ENCODE data around the gene MANSC1.
"Not testable (repeated sequence)": the region's sequence is repeated elsewhere in the genome, so short reads cannot be mapped to it uniquely, and the experiment has no call there.

MANSC1 gene

GRCh38 chr12:12366701-12367481, 16.8 kb upstream of the MANSC1 start:
- DNase-seq = no peak

- DNase-seq = no peak
Observed at GRCh38 chr12:12365931-12366431, 15.9 kb upstream of the MANSC1 start.

DNA sequence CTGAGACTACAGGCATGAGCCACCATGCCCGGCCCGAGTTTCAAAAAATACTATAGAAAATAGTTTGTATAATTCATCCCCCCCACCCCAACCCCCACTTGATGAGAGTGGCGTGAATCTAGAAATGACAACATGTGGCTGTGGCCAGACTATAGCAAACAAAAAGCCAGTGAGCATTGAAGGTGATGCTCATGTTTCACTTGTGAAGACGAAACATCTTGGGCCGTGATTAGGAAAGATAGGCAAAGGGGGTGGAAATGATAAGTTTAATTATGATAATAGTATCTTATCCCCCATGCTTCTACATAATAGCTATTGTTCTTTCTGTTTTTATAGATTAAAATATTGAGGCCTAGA, 15.4 kb upstream of the MANSC1 start:
- no peak for DNase-seq

GRCh38 chr12:12364787-12365445, 14.9 kb upstream of the MANSC1 start:
- DNase-seq = no peak

DNA sequence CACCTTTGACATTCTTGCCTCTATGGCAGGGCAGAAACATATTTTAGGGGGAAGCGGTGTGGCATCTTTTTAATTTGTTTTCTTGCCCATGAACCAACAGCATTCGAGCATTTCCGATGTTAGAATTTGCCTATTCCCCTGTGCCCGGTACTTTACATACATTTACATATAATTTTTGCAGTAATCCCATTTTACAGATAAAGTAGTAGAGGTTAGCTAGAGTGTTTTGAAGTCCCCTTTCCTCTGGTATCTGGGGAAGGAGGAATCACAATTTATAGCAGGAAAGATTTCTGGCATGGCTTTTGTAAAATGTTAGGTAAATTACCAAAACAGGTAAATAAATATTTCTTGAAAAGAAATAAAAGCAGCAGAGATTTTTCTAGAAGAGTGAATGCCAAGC, 8.5 kb upstream of the MANSC1 start:
- DNase-seq = no peak

DNA sequence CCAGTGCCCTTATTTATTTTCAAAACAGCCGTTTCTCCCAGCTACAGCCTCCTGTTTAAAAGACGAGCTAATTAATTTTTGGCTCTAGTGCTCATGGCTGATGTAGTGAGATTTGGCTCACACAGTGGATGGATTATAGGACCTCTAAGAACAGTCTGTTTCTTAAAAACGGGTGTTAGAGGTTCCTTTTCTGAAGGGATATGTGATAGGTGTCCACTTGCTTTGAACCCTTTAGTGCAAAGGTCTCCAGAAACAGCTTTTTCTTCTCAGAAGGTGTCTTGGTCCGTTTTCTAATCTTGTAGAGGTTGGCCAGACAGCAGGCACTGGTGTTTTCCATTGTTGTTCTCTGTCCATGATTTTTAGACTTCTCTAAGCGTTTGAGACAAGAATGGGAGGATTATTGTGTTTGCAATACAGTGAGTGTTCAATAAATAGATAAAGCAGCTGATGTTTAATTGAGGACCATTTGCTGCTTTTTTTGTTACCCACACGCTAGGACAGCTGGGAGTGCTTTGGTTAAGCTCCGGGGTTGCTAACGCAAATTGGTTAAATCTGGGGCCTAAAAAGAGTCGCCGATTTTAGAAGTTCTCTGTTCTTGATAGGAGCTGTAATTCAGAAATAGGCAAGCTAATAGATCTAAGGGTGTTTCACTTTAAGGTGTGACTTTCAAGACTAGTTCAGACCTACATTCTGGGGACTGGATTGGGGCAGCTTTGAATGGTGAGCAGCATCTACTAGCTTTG, 7.8 kb upstream of the MANSC1 start:
- no peak for DNase-seq

DNA sequence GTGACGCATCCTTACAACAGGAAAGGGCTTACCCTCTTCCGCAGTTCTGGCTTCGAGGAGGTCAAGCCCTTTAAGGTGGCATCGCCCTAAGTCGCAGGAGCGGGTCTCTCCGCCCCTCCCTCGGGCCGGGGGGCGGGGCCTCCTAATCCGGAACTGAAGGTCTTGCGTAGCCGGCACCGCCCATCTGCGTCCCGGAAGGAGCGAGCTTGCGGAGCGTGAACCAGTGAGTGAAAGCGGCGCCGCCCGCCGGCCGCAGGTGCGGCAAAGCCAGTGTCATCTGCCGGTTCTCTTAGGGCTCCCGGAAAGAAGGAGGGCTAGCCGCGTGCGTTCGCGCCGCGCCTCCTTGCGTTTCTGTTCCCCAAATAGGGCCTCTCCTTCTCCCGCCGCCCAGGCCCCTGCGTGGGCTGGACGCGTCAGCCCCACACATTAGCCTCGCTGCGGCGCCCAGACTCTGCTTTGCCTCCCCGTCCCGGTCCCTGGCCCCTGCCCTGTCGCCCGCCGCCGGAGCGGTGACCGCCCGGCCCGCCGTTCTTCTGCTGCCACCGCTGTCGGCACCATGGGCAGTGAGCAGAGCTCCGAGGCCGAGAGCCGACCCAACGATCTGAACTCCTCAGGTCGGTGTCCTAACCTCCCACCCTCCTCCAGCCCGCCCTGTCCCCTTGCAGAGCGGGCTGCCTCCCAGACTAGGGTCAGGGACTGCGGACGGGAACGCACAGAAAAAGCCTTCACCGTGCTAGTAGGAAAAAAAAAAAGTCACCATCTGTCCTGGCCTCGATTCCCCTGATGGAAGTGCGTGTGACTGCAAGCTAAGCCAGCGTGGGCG, 7.1 kb upstream of the MANSC1 start, which contains the start of gene BORCS5:
BORCS5 (plus strand) TSS at position 183 of the 823 bp plus-strand sequence; CDS start at position 557, 374 bp downstream.
- DNase-seq = peak; percentile 96

GRCh38 chr12:12356467-12356895, 6.4 kb upstream of the MANSC1 start:
- no peak for DNase-seq

DNA sequence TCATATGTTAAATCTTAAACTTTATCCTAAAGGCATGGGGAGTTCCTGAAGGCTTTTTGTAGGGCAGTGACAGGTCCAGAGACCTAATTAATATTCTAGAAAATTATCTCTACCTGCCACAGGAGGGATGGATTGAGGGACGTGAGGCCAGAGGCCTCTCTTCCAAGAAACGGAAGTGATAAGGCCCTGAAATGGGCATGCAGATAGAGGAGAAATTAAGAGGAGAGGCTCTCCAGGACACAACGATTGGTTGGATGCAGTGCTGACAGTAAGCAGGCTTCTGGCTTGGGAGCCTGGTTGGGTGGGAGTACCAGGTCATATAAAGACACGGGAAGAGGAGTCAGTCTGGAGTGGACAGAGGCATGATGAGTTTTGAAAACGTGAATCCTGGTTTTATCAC, 3.8 kb upstream of the MANSC1 start:
- DNase-seq = no peak

DNA sequence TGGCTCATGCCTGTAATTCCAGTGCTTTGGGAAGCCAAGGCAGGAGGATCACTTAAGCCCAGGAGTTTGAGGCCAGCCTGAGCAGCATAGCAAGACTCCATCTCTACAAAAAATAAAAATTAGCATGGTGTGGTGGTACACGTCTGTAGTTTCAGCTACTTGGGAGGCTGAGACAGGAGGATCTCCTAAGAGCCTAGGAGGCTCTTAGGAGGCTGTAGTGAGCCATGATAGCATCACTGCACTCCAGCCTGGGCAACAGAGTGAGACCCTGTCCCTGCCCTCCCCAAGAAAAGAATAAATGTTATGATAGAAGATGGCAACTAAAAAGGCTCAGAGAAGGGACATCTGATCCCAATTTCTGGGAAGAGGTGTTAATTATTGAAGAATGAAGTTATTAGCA, 3.2 kb upstream of the MANSC1 start:
- DNase-seq = no peak

GRCh38 chr12:12351468-12352185, 1.6 kb upstream of the MANSC1 start:
- not testable (repeated sequence) for DNase-seq

DNA sequence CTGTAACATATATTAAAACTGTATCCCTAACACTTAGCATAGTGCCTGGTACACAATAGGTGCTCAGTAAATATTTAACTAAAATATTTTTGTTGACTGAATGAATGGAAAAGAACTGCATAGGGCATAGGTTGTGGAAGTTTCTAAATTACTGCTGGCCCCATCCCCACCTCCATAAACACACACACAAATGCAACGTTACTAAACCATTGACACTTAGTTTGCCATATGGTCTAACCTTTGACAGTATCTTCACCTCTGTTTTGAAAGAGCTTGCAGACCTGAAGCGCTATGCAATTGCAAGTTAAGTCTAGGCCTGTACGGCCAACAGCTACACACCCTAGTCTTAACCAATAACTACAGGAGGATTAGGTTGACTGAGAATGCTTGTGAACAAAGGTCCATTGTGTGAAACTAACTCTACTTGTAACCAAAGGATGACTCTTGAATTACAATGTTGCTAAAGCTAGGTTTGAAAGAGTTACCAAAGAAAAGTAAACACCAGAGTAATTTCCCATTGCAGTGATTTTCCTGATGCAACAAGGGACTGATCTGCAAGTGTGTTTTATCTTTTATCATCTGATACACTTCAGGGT, 924 bp upstream of the MANSC1 start:
- DNase-seq = no peak

DNA sequence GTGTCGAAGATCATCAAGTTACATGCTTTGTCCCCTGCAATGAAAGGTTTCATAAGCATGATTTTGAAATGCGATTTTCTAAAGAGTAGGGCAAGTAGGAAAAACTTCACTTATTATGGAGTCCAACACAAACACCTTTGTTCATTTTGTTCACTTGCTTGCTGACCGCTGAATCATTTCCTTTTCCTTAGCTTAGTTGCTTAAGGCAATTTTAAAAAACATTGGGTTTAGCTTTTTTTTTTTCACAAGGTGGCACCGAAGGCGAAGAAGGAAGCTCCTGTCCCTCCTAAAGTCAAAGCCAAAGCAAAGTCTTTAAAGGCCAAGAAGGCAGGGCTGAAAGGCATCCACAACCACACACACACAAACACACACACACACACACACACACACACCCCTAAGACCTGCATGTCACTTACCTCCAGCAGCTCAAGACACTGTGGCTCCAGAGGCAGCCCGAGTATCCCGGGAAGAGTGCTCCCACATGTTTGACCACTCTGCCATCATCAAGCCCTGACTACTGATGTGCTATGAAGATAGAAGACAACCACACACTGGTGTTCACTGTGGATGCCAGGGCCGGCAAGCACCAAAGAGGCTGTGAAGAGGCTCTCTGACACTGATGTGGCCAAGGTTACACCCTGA, 11.4 kb downstream of the MANSC1 start:
- DNase-seq = no peak

- DNase-seq = no peak
Observed at GRCh38 chr12:12336511-12336910, 13.5 kb downstream of the MANSC1 start.

GRCh38 chr12:12336049-12336411, 14.0 kb downstream of the MANSC1 start:
- DNase-seq = no peak

GRCh38 chr12:12334367-12335040, 15.5 kb downstream of the MANSC1 start:
- peak; percentile 16 for DNase-seq

- DNase-seq = peak; percentile 51
Observed at GRCh38 chr12:12333407-12334366, 16.4 kb downstream of the MANSC1 start.

DNA sequence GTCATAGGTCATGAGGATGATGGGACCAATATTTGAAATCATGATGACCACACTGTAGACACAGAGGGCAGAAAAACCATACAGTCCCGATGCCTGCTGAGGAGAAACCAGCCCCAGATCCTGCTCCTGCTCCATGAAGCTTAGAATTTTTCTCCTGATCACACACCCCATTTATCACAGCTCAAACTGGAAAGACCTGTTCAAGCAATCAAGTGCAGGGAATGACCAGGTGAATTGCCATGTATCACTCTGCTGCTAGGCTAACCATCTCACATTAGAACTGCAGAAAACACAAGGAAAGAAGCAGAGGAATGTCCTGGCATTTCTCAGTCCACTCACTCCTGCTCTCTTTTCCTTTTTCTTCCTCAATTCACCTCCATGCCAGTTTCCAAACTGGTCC, 18.1 kb downstream of the MANSC1 start:
- DNase-seq = no peak
